ENCODE data around the gene WDFY1. TPM values are rescaled to one million over a fixed set of nuclear protein-coding genes. Genes with fewer than 3 reads are reported as not detected.

The WDFY1 gene
- total and polyA plus RNA-seq, 2 donors (not counting 3 experiments of a cell fraction or from before 2014, with no cell fraction given) = 54.7 to 68.7 TPM

GRCh38 chr2:223841436-223842190 lies 103.5 kb downstream of the WDFY1 start:
- Histone ChIP-seq H3K9me3 (replicated peaks; ENCODE audit: control insufficient read depth, insufficient read depth, low read length) (no peaks in the 10 kb centered on the region), H3K79me2 (ENCODE audit: control insufficient read depth, insufficient read depth, low read length) (no peaks in the 10 kb centered on the region), H3K27me3 (ENCODE audit: control insufficient read depth in 2 of 2, insufficient read depth in 2 of 2, low read length in 2 of 2) (no peaks in the 10 kb centered on the region), H3K27ac (ENCODE audit: insufficient read depth, low read depth, low read length) (no peak overlapping the region), H3K36me3 (ENCODE audit: control insufficient read depth in 2 of 2, extremely low read depth in 1 of 2, insufficient read depth in 2 of 2, low read length in 2 of 2) (no peaks in the 10 kb centered on the region), H4K20me1 (replicated peaks; ENCODE audit: control insufficient read depth, extremely low read depth, insufficient read depth, low read length) (no peaks in the 10 kb centered on the region), H3K4me2 (ENCODE audit: insufficient read depth, low read length) (no peak overlapping the region), H3K4me1 (ENCODE audit: control insufficient read depth, extremely low read depth, insufficient read depth, low read length) (peaks cover 6% of the 10 kb centered on the region), H3K4me3 (replicated peaks in 1 of 3; ENCODE audit: insufficient read depth in 1 of 3, low read depth in 1 of 3, low read length in 3 of 3) (no peak overlapping the region), H2AFZ (ENCODE audit: low read depth, low read length) (no peak overlapping the region), H3K9ac (replicated peaks; ENCODE audit: extremely low read depth, insufficient read depth, low read length) (no peak overlapping the region), H3K9me1 (replicated peaks; ENCODE audit: control insufficient read depth, extremely low read depth, insufficient read depth, low read length) (no peaks in the 10 kb centered on the region)
- no TSS peak for BruUV-seq (replicated peaks)
- TF ChIP-seq POLR2AphosphoS5 (IDR thresholded peaks at IDR 0.05; ENCODE audit: insufficient read depth, low read depth, low read length) (no peak), EZH2 (IDR thresholded peaks at IDR 0.05; ENCODE audit: borderline replicate concordance, low read depth, low read length, severe bottlenecking) (no peak), MAX (IDR thresholded peaks at IDR 0.05; ENCODE audit: insufficient read depth, insufficient read length) (no peak), FOS (IDR thresholded peaks at IDR 0.05; ENCODE audit: borderline replicate concordance, insufficient read depth, low read length) (no peak), POLR2A (IDR thresholded peaks at IDR 0.05; ENCODE audit: low read depth, low read length) (no peak), GATA2 (IDR thresholded peaks at IDR 0.05; ENCODE audit: insufficient read depth, insufficient read length, low read depth, low read length) (no peak), JUN (IDR thresholded peaks at IDR 0.05; ENCODE audit: borderline replicate concordance, insufficient read depth, insufficient read length, low read depth) (no peak), MYC (IDR thresholded peaks at IDR 0.05; ENCODE audit: low read depth, low read length) (no peak), CTCF (IDR thresholded peaks at IDR 0.05; ENCODE audit: extremely low read depth in 1 of 2, insufficient read depth in 1 of 2, low read depth in 1 of 2, low read length in 2 of 2) (no peak)
- dilution Hi-C loops (cut with MboI; ENCODE audit: extremely low pct_ligation_motif_present, low sequenced_read_pairs) = no loop called here
- intact Hi-C loops (cut with micrococcal nuclease) = no loop called here
- peak; percentile 16 for DNase-seq (ENCODE audit: low read depth, low spot score)
- POLR2A ChIA-PET = no interaction called here
- CTCF ChIA-PET = interaction anchor here (1.0 to 1.6 kb wide), 3 partner anchors 17 to 19 kb away, joined by 3 to 5 read pairs (median 3); no protein-coding TSS in a partner anchor
- FAIRE-seq = no peak

All from endothelial cell of umbilical vein (primary cell).